Neural crest cell (in vitro differentiated cells): Measurements from ENCODE around the gene ZBTB40. TPM values are rescaled to one million over a fixed set of nuclear protein-coding genes. Genes with fewer than 3 reads are reported as not detected.

Experiments
- DNase-seq: peaks from one replicate; pipeline ENCODE4 v3.0.0; 2021; ENCODE audit warnings: low read depth, mixed read lengths, low spot score
- H3K27ac Mint-ChIP-seq: one replicate; pipeline ENCODE4 v1.8.0; 2021; ENCODE audit warnings: mild to moderate bottlenecking, mixed read lengths; ENCODE audit not compliant: unreplicated experiment
- H3K27me3 Mint-ChIP-seq: 2 replicates; pipeline ENCODE4 v1.8.0; 2021; ENCODE audit warnings: low read depth, mild to moderate bottlenecking, mixed read lengths
- H3K36me3 Mint-ChIP-seq: 2 replicates; pipeline ENCODE4 v1.8.0; 2021; ENCODE audit warnings: low read depth, mild to moderate bottlenecking, mixed read lengths
- H3K4me1 Mint-ChIP-seq: 2 replicates; pipeline ENCODE4 v1.8.0; 2021; ENCODE audit warnings: mixed read lengths
- H3K4me3 Mint-ChIP-seq: one replicate; pipeline ENCODE4 v1.8.0; 2021; ENCODE audit warnings: mild to moderate bottlenecking, mixed read lengths
- H3K9me3 Mint-ChIP-seq: 2 replicates; pipeline ENCODE4 v1.8.0; 2021; ENCODE audit warnings: mixed read lengths
- CTCF ChIP-seq: fragments of 200-600 bp; sonication (generic); conservative IDR thresholded peaks from 2 replicates; pipeline ENCODE4 v1.5.0; 2021; ENCODE audit warnings: antibody characterized with exemption, mild to moderate bottlenecking
- total RNA-seq: library from RNA; stranded (reverse); gene quantifications from 2 replicates; pipeline ENCODE4 v1.2.1, GENCODE V29; 2021

ZBTB40 gene
- total RNA-seq, 1 donor from 2014 or later, result 31.8 TPM

- H3K36me3 Mint-ChIP-seq, result no peaks in the 10 kb centered on the region
- H3K27me3 Mint-ChIP-seq, result no peaks in the 10 kb centered on the region
- H3K27ac Mint-ChIP-seq, result no peak overlapping the region
- H3K4me3 Mint-ChIP-seq, result no peak overlapping the region
- DNase-seq, result no peak
- no peak for TF ChIP-seq CTCF
- no peaks in the 10 kb centered on the region for H3K9me3 Mint-ChIP-seq
- H3K4me1 Mint-ChIP-seq, result peaks cover 41% of the 10 kb centered on the region
These were observed 52.2 kb downstream of the ZBTB40 start for GRCh38 chr1:22503721-22504410.

GRCh38 chr1:22506130-22506692 is 54.6 kb downstream of the ZBTB40 start:
- Mint-ChIP-seq H3K36me3 (no peaks in the 10 kb centered on the region), H3K27me3 (no peaks in the 10 kb centered on the region), H3K4me3 (no peak overlapping the region), H3K9me3 (no peaks in the 10 kb centered on the region), H3K27ac (no peak overlapping the region), H3K4me1 (peaks cover 20% of the 10 kb centered on the region)
- DNase-seq, result no peak
- TF ChIP-seq CTCF, result no peak

GRCh38 chr1:22507587-22507986 is 55.9 kb downstream of the ZBTB40 start:
- no peak for TF ChIP-seq CTCF
- Mint-ChIP-seq H3K36me3 (no peaks in the 10 kb centered on the region), H3K4me1 (peaks cover 6% of the 10 kb centered on the region), H3K27ac (peak overlapping the region; percentile 44), H3K27me3 (no peaks in the 10 kb centered on the region), H3K9me3 (no peaks in the 10 kb centered on the region), H3K4me3 (no peak overlapping the region)
- DNase-seq, result no peak

GRCh38 chr1:22508329-22508728 is 56.7 kb downstream of the ZBTB40 start:
- Mint-ChIP-seq H3K4me3 (no peak overlapping the region), H3K27me3 (no peaks in the 10 kb centered on the region), H3K27ac (no peak overlapping the region), H3K4me1 (peaks cover 5% of the 10 kb centered on the region), H3K36me3 (no peaks in the 10 kb centered on the region), H3K9me3 (no peaks in the 10 kb centered on the region)
- TF ChIP-seq CTCF, result no peak
- DNase-seq, result no peak

GRCh38 chr1:22508991-22509390 is 57.3 kb downstream of the ZBTB40 start:
- TF ChIP-seq CTCF, result no peak
- Mint-ChIP-seq H3K9me3 (no peaks in the 10 kb centered on the region), H3K27me3 (no peaks in the 10 kb centered on the region), H3K27ac (no peak overlapping the region), H3K4me1 (peaks cover under 1% of the 10 kb centered on the region), H3K36me3 (no peaks in the 10 kb centered on the region), H3K4me3 (no peak overlapping the region)
- DNase-seq, result no peak
